ENCODE data around the gene DCDC2C.
"Not testable (repeated sequence)": the region's sequence is repeated elsewhere in the genome, so short reads cannot be mapped to it uniquely, and the experiment has no call there.

Gene DCDC2C

GRCh38 chr2:3778851-3779495 is 75.6 kb downstream of the DCDC2C start:
- DNase-seq, result no peak

DNA sequence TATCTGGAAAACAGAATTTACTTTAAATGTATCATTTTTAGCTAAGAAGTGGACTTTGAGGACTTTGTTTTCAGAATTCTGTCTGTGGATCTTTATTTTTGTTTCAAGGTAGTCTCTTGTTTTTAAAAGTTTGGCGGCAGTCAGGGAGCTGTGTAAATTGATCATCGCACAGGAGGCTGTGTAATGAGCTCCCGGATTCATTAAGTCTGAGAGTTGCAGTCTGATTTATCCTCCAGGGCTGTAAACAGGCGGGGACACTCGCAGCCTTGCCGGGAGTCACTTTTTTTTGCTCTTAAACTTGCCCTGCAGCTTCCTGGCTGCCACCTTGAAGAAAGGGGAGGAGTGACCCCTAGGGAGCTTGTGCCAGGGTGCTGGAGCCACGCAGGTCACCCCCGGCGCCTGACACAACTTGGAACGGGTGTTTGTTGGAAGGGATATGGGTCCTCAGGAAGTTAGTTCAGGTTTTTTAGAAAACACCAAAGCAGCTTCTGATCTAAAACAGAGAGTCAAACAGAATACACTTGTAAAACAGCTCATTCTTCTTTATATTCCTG is 76.2 kb downstream of the DCDC2C start:
- no peak for DNase-seq

- DNase-seq, result peak; percentile 81
Observed at GRCh38 chr2:3780477-3781402, 77.4 kb downstream of the DCDC2C start.

GRCh38 chr2:3784731-3785130 is 81.4 kb downstream of the DCDC2C start:
- no peak for DNase-seq

GRCh38 chr2:3785220-3785889 is 82.0 kb downstream of the DCDC2C start:
- no peak for DNase-seq

DNA sequence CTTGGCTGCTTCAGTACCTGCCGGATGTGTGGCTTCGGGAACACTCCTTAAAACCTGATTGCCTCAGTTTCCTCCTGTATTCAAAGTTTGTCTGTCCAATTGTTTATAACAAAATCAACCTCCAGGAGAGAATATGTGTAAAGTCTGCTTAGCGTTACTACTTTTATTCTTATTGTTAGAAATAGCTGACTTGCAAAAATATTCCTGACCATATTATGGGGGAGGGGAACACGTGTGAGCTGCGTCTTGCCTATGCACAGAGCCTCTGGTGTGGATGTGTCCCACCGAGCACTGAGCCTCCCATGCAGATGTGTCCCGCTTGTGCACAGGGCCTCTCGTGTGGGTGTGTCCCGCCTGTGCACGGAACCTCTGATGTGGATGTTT is 82.5 kb downstream of the DCDC2C start:
- DNase-seq, result no peak

GRCh38 chr2:3787768-3788167 is 84.4 kb downstream of the DCDC2C start:
- DNase-seq, result no peak

- DNase-seq, result no peak
Observed at GRCh38 chr2:3789256-3789655, 85.9 kb downstream of the DCDC2C start.

DNA sequence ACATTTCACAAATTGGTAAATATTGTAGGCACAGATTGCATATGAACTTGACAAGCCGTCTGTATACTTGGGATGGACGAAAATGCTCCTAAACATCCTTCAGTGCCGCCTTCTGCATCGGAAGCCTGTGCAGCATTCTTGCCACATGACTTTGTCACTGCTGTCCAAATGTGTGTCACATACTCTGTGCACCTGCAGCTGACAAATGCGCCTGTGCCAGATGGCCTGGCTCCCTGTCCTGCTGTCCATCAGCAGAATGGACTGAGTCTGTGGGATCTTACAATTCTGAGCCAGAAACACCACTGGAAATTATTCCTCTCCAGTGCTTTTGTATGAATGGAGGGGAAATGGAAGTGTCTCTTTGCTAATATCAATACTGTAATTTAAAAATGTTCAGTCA is 89.9 kb downstream of the DCDC2C start:
- no peak for DNase-seq

GRCh38 chr2:3801506-3801905 is 98.1 kb downstream of the DCDC2C start:
- DNase-seq, result no peak

DNA sequence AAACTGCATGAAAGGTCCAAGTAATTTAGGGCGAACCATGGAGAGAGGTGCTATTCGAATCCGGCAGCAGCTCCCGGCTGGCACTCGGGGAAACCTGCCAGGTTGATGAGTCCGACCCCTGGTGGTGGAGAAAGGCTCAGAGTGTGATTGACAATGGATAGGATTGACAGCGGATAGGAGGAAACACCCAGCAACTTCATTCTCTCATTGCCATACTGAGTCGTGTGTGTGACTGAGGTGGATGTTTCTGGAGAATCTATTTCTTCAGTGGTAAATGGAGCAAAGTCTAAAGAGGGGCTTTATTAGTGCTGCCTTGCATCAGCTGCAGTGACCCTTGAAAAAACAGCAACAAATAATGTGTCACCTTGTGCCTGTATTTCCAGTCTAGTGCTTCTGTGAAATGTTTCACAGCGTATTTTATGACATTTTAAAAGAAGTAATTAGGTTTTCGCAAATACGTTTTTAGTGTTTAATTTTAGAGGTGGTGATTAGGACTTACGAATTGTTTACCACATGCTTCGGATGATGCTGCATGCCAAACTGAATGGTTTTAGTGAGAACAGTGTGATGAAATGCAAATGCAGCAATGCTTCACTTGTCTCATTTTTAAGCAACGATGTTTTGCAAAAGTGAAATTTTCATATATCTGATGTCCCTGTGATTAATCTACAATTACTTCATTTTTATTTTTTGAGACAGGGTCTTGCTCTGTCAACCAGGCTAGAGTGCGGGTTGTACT is 102.0 kb downstream of the DCDC2C start:
- DNase-seq, result peak; percentile 83

DNA sequence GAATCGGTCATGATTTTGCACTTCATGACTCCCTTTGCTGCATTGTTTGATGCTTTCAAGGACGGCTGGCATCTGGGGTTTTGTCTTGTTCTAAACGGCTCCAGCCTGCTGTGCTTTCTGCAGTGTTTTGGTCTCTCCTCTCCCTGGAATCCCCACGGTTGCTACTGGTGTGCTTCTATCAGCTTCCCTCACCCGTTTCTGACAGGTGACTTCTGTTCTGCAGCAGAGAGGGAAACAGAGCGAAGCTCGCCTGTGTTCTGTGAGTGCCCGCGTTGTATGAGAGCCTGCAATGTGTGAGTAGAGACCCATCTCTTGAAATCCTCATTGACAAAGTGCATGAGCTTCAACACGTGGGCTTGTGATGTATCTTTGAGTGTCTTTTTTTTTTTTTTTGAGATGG is 102.8 kb downstream of the DCDC2C start:
- DNase-seq, result peak; percentile 32

- DNase-seq, result no peak
Observed at GRCh38 chr2:3806730-3807129, 103.4 kb downstream of the DCDC2C start.

- no peak for DNase-seq
Observed at GRCh38 chr2:3807853-3808252, 104.5 kb downstream of the DCDC2C start.

DNA sequence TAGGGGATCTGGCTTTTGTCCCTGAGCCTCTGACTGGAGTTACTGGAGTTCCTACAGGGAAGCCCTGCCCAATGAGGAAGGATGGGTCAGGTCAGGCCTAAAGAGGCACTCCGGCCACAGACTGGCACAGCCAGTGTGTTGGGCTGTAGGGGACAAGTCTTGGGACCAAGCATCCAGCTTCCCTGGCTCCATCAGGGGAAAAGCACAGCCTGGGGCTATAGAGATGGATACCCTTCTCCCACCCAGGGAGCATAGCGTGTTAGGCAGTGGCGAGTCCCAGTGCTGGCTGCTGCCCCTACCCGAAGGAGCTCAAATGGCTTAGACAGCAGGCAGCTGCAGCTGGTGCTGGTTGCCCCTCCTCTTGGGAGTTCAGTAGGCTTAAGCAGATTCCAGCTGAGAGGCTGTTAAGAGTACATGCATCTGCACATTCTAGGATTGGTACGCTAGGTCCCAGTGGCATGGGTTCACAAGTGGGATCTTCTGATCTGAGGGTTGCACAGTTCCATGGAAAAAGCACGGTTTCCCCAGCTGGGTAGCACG is 111.4 kb downstream of the DCDC2C start:
- peak; percentile 59 for DNase-seq

GRCh38 chr2:3817144-3817543 is 113.8 kb downstream of the DCDC2C start:
- DNase-seq, result not testable (repeated sequence)

GRCh38 chr2:3823748-3824147 is 120.4 kb downstream of the DCDC2C start:
- no peak for DNase-seq

- peak; percentile 24 for DNase-seq
Observed at GRCh38 chr2:3827673-3828575, 124.5 kb downstream of the DCDC2C start.

- no peak for DNase-seq
Observed at GRCh38 chr2:3830796-3831195, 127.4 kb downstream of the DCDC2C start.

- no peak for DNase-seq
Observed at GRCh38 chr2:3837086-3837485, 133.7 kb downstream of the DCDC2C start.

GRCh38 chr2:3838348-3838747 is 135.0 kb downstream of the DCDC2C start:
- no peak for DNase-seq

All from eye (tissue), 1 donor.